ENCODE data around the gene PLXNC1.

The PLXNC1 gene

DNA sequence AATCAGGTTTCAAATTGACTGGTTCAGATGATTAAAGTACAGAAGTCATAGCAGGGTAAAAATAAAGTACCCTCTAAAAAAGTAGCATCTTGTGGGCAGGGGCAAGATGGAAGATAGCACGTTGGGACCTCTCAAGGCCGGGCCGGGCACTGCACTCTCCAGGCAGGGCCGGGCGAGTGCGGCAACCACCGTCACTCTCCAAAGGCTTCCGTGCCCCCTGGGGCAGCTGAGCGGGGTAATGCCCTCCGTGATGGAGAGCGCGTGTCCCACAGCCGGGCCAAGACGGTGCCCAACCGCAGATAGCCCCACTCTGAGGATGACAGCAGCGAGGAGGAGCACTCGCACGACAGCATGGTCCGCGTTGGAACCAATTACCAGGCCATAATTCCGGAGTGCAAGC, 8.6 kb upstream of the PLXNC1 start:
- no peak for DNase-seq

- DNase-seq: peak; percentile 44
These were observed 7.8 kb upstream of the PLXNC1 start for GRCh38 chr12:94140556-94140955.

- no peak for DNase-seq
These were observed 7.2 kb upstream of the PLXNC1 start for GRCh38 chr12:94141004-94141764.

DNA sequence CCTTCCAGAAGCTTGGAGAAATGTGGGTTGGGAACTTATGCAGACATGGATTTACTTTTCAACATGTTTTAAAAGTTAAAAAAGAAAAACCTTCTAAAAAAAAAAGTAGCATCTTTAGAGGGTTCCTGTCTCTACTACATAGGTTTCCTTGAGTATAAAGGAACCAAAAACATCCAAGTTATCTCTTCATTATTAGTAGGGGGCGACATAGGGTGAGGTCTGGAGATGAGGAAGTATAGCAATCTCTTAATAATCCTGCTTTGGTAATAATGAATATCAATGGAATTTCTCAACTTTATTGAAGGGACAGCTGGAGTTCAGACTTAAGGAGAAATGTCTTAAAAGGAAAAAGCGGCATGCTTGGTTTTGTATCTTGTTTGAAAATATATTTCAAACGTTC, 6.5 kb upstream of the PLXNC1 start:
- no peak for DNase-seq

- DNase-seq: no peak
These were observed 4.9 kb upstream of the PLXNC1 start for GRCh38 chr12:94143438-94143837.

- DNase-seq: no peak
These were observed 4.4 kb upstream of the PLXNC1 start for GRCh38 chr12:94143951-94144350.

GRCh38 chr12:94144781-94145180, 3.6 kb upstream of the PLXNC1 start:
- DNase-seq: no peak

DNA sequence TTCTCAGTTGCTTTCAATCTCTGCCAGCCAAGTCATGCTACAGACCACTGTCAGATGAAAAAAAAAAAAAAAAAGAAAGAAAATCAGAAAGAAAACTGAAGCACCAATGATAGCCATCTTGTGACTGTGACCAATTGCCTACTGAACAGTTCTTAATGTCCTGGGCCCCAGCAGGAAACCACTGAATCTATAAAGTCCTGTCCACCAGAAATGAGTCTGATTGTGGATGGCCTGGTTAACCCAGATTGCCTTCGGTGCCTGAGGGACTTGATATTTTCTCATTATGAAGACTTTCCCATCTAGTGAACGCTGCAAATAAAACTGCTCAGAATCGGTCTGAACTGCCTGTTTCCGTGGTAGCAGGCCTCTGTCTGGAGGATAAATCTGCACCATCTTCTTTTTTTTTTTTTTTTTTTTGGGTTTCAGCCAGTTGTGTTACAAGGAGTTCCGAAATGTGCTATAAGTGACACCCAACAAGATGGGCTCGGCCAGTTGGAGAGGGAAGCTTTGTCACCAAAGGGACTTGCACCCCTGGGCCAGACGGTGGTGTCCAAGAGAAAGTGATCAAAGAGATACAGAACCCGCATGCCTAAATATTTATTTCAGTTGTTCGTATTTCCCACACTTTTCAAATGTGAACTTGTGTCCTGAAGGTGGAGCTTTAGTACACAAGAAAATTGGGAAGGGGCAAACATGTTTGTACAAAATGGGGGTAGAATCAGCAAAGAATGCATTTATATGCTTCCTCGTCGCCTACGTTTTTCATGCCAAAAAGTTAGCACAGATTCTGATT, 3.0 kb upstream of the PLXNC1 start:
- peak; percentile 20 for DNase-seq

- no peak for DNase-seq
These were observed 2.0 kb upstream of the PLXNC1 start for GRCh38 chr12:94146166-94146936.

- DNase-seq: no peak
These were observed 888 bp upstream of the PLXNC1 start for GRCh38 chr12:94147387-94147990.

DNA sequence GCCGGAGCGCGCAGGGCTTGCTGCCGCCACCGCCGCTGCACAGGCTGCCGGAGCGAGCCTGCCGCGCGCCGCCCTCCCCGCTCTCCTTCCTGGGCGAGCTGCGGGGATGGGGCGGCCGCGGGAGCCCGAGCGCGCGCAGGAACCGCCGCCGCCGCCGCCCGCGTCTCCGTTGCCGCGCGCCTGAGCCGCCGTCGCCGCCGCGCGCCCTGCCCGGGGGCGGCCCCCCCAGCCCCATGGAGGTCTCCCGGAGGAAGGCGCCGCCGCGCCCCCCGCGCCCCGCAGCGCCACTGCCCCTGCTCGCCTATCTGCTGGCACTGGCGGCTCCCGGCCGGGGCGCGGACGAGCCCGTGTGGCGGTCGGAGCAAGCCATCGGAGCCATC, 352 bp downstream of the PLXNC1 start:
- DNase-seq: no peak

DNA sequence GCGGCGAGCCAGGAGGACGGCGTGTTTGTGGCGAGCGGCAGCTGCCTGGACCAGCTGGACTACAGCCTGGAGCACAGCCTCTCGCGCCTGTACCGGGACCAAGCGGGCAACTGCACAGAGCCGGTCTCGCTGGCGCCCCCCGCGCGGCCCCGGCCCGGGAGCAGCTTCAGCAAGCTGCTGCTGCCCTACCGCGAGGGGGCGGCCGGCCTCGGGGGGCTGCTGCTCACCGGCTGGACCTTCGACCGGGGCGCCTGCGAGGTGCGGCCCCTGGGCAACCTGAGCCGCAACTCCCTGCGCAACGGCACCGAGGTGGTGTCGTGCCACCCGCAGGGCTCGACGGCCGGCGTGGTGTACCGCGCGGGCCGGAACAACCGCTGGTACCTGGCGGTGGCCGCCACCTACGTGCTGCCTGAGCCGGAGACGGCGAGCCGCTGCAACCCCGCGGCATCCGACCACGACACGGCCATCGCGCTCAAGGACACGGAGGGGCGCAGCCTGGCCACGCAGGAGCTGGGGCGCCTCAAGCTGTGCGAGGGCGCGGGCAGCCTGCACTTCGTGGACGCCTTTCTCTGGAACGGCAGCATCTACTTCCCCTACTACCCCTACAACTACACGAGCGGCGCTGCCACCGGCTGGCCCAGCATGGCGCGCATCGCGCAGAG, 873 bp downstream of the PLXNC1 start:
- peak; percentile 29 for DNase-seq

- DNase-seq: peak; percentile 14
These were observed 1.4 kb downstream of the PLXNC1 start for GRCh38 chr12:94149781-94150239.

GRCh38 chr12:94150240-94151121, 2.1 kb downstream of the PLXNC1 start:
- DNase-seq: no peak

GRCh38 chr12:94151582-94151981, 3.2 kb downstream of the PLXNC1 start:
- DNase-seq: no peak

- no peak for DNase-seq
These were observed 4.1 kb downstream of the PLXNC1 start for GRCh38 chr12:94152292-94153078.

DNA sequence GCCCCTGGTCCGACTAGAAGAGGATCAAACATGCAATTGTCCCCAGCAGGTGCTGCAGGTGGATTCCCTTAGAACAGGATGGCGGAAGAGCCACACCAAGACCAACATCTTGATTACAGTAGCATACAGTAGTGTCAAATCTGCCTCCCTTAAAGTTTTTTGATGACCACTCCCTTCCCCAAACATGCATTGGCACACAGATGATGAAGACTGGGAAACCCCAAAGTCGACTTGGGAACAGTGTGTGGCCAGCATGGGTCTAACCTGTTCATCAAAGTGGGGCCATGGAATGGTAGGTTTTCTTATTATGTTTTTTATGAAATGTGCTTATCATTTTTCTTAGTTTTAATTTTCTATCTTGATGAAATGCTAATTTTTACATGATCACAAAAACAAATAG, 8.8 kb downstream of the PLXNC1 start:
- no peak for DNase-seq

GRCh38 chr12:94157981-94158411, 9.6 kb downstream of the PLXNC1 start:
- no peak for DNase-seq

GRCh38 chr12:94158666-94159065, 10.3 kb downstream of the PLXNC1 start:
- DNase-seq: no peak

GRCh38 chr12:94162108-94162507, 13.7 kb downstream of the PLXNC1 start:
- DNase-seq: no peak

DNA sequence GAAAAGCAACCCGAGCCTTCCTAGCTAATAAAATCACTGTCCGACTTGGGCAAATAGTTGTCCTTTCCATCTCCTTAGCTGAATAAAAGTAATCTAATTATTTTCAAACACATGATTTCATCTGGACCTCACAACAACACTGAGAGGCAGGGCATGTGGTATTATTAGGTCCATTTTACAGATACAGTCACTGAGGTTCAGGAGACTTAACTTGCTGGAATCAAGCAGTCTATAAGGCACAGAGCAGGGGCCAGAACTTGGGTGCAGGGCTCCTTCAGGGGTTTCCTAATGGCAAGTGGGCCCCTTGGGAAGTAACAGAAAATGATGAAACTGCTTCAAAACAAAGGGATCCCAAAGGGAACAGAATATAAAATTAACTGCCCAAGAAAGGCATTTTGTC, 15.5 kb downstream of the PLXNC1 start:
- no peak for DNase-seq

All from NCI-H82 (cell line).